ENCODE measurements around the gene SMIM32.

Gene SMIM32

DNA sequence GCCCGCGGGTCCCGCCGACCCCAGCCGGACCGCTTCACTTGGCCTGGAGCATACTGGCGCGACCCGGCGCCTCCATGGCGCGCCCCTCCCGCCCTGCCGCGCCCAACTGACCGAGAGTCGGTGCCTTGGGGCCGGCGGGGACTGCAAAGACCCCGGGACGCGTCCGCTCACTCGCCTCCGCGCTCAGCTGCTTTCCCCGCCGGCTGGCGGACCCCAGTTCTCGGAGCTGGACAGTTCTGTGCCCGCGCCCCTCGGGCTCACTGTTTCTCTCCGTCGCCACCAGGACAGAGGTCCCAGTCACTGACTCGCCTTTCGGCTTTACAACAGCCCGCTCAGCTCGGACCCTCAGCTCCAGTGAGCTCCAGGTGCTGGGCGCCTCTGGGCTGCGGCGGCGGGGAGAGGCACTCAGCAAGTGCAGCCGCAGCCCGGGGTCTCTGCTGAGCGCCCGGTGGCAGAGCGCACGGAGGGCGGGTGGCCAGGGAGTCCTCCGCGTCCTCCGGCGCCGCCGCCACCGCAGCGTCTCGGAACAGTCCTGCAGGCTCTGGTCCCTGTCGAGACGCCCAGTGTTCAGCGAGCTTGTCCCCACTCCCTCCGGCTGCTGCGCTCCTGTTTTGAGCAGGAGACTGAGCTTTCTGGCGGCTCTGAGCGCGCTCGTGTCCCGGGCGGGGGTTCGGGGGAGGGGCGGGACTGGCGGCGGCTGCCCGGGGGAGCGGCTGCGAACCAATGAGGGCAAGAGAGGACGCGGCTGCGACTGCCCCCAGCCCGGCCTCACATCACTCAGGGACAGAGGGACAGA is at the start of gene SMIM32:
Gene SMIM32 (minus strand): TSS at position 637 of the 796 bp plus-strand sequence. CDS start 638 bp downstream, outside the sequence.
- no peak for DNase-seq

DNA sequence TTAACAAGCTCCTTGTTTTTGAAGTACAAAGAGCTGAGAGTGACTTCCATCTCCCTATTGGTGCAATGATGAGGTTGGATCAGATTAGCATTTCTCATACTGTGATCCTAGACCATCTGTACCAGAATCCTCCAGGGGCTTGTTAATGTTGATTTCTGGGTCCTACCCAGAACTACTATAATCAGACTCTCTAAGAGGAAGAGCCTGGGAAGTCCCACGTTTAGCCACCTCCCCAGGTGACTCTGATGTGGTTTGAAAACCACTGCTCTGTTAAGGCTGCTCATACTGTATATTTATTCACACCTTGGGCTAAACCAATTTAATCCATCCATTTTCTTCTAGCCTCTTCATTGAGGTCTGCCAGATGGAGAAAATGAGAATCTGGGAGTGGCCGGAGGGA is 49.6 kb upstream of the SMIM32 start:
- no peak for DNase-seq

DNA sequence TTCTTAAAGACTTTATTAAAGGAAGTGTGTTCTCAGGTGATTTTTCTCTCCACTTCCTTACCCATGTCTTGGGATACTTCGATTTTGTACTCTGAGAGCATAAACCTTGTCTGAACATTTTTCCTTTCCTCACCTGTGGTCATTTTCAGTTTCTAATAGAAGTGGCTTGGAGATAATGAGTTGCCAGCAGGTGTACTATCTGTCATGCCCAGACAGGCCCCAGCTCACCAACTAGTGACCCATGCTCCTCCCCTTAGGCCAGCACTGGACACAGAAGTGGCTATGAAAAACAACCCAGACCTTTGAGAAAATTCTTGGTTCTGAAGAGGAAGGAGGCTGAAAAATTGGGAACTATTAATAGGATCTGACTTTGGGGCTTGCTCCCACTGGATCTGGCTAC is 49.2 kb upstream of the SMIM32 start:
- DNase-seq, result no peak

DNA sequence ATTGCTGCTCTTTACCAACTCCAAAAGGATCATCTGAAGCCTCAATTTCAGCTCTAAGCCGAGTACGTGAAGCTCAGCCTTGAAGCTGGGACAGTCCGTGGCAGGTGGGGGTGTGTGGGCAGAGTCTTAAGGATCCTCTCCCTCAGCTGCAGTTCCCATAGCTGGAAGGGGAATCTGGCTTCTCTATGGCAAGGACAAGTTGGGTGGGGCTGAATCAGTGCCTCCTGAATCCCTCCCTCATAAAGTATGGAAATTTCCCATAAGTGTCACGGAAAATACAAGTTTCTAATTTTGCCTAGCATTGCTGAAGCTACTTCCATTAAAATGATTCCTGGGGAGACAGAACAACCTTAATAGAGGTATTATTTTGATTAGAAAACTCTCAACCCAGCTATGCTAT is 47.9 kb upstream of the SMIM32 start:
- no peak for DNase-seq

DNA sequence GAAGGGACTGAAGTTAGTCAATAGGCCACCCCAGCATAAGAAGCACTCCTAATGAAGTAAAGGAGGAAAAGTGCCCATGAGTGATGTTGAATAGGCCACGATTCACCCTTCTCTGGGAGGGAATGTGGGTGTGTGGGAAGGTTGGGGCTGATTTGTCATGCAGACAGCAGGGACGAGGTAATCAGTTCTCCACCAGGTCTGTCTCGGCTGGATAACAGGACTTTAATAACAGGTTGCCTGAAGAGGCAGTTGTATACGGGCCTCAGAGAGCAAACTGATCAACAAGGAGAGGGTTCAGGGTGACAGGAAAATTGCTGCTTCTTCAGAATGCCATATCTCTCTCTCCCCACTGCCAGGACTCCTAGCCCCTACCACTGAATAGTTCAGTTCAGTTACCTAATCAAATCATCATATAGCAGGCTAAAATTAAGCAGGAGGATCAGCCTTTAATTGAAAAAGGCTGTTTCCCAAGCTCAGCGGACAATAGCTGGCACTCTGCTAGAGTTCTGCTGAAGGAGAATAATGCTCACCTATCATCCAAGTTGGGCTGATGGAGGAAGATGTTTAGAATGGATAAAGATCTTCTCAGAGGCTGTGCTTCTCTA is 43.6 kb upstream of the SMIM32 start:
- DNase-seq, result no peak

DNA sequence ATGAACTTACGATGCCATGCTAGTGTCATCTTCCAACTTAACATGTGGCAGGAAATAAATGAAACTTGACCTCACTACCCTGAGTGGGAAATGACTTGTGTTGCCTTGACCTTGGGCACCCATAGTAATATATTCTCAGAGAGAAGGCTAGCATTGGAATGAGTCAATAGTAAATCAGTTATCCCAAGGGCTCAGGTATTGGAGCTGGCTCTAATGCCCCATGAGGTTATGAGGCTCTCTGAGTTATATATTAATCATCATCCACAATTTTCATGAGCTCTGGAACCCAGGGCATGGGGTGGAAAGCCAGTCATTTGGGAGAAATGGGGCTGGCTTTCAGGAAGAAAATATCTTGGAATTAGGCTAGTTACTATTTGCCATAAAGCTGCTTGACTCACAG is 42.4 kb upstream of the SMIM32 start:
- DNase-seq, result no peak

DNA sequence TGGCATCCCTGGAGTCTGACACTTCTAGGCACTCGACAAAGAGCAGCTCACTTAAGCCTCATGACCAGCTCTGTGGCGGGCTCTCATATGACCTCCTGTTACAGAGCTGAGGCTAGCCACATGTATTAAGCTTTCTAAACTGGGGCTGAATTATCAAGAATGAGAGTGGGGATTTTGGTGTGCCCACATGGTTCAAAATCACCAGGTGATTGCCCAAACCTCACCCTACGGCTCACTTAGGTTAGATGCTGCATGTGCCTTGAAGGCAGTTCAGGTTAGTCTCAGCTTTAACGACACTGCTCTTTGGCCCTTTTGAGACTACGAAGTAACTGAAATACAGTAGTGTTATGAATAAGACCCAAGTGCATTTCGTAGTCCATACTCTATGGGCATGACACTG is 39.4 kb upstream of the SMIM32 start:
- DNase-seq, result no peak

DNA sequence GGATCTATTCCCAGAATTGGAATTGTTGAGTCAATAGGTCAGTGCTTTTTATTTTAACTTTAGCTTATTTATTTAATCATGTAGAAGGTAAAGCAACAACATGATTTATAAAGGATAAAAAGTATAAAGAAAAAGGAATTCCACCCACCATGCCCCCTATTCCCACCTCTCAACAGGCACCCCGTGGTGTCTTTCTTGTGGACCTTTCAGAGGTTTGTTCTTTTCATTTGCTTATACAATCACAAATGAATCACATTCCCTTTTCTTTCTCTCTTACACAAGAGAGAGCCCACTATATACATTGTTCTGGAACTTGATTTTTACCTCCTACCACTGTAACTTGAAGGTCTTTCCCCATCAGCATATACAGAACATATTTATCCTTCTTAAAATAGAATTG is 37.2 kb upstream of the SMIM32 start:
- DNase-seq, result no peak

DNA sequence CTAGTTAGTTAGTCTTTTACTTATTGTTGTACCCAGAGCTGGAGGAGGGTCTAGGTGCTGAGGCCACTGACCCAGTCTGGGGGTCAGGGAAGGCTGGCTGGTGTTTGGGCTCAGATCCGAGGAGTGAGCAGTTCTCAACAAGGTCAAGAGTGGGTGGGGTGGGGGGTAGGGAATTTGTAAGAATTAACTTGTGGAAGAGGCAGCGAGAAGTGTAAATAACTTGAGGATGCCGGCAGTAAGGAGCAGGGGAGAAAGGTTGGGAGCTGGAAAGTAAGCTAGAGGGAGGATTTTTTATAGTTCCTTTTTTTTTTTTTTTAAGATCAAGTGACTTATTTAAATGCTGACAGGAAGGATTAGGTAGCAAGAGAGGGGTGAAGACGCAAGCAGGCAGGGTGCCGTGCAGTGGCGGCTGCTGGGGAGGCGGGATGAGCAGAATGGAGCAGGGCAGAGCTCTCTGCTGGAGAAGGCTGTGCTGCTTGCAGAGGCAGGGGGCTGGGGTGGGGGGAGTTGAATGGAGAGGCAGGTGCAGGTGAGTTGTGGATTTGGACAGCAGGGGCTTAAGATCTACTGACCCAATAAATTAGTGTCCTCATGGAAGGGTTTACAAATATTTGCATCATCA is 35.3 kb upstream of the SMIM32 start:
- DNase-seq, result no peak

DNA sequence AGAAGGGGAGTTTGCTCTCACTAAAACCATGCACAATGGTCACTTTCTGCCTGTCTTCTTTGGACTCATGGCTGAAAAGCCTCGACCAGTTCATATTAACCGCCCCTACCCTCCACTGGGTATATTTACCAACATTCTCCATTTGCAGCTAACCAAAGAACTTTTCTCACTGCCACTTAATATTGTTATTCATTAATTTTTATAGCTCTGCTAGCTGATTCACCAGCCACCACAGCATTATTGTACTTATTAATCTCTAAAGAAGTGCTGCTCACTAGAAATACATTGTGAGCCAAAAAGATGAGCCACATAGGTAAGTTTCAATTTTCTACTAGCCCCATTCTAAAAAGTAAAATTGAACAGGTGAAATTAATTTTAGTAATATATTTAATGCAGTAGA is 33.4 kb upstream of the SMIM32 start:
- DNase-seq, result no peak

DNA sequence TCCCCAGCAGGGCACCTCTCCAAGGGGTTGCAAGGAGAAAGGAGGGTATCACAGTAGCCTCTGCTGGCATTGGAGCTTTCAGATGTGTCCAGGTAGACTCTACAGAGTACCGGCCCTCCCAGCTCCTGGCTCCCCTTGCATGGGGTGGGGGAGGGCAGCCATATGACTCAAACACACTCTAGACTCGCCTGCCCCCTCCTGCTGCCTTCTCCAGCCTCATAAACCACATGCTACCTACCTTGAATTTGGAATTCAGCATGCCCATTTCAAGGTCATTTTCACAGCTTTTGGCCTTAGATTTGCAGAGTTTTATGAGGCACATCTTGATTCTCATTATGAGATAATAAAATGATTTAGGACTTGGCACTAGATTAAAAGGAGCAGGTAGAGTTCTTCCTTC is 32.8 kb upstream of the SMIM32 start:
- no peak for DNase-seq

DNA sequence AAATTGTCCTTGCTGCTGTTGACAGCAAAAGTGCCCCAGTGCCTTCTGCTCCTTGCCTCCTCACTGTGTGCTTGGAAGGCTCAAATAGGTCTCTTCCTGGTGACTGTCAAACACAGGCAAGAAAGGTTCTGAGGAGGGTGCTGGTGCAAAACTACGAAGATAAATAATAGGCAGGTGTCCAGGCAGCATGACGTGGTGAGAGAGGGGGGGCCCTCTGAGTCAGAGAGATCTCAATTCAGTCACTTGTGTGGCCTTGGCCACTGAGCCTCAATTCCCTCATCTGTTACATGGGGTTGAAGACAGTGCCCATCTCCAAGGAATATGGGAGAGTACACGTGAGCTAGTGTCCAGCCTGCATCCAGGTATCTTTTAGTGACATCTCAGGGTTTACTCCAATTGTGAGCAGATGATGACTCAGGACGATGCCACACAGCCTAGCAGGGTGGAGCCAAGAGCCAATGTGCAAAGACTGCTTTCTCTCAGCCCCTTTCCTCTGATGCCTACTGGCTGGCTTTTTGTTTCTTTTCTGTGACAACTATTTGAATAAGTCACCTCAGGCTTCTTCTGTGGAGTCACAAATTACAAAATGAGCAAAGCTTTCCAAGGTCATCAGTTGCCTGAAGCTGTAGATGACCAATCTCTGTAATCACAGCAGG is 29.7 kb upstream of the SMIM32 start:
- DNase-seq, result no peak

DNA sequence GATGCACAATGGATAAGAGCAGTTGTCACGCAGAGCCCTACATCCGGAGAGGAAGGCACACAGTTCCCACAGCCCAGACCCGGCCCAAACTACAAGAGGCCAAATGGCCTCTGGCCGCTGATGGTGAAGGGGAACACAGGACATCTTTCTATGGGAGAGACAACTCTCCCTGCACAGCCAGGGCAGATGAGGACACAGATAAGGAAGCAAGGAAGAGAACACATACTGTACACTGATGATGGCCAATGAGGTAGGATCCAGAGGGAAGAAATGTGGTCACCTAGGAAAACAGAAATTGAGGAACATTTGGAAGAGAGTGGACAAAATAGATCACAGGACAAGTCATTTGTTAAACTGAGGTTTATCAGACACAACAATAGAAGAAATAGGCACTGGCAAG is 28.4 kb upstream of the SMIM32 start:
- DNase-seq, result no peak

DNA sequence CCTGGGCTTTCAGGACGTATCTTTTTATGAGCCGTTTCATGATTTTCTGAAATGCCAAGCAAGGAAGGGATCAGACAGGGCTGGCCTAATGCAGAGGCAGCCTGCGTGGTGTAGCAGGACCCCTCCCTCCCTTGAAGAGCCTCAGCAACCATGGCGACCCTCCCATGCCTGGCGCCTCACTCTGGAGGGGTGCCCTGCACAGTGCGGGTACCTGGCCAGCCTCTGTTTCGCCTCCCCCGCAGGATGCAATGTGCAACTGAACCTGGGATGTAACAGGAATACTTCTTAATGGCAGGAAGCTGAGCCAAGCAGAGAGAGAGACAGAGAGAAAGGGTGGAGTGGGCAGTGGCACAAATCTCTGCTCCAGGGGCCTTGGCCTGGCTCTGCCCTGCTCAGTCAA is 23.3 kb upstream of the SMIM32 start:
- DNase-seq, result no peak

DNA sequence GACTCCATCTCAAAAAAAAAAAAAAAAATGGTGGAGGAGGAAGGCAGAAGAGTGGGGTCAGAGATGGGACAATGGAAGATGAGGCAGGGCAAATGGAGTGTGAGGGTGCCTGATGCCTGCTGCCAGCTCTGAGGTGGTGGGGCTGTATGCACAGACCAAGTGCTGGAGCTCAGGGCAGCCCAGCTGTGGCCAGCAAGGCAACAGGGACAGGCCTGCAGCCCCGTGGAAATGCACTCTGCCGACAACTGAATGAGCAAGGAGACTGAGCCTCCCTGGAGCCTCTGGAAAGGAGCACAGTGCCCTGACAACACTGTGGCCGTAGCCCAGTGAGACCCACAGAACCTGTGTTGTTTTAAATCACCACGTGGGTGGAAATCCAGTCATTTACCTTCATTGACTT is 22.9 kb upstream of the SMIM32 start:
- no peak for DNase-seq

DNA sequence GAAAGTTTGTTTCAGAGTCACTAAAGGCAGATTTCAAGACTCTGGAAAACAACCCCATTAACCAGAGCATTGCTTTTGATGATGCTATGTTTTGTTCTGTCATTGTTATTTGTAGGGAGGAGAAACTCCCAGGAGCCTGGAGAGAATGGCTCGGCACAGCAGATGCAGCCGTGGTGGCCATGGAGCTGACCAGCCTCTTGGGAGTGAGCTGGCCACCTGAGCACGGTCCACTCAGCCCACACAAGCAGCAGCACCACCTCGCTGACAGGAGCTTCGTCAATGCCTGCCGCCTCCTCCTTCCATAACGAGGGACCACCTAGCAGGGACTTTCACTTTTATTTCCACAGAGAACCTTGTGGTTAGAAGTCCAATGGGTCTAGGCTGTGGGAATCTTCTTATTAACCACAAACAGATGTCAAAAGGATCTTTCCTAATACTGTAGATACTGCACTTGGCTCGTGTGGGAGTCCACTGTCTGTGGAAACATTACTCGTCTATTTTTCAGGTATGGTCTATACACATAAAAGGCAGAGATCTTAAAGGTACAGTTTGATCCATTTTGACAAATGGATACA is 21.0 kb upstream of the SMIM32 start:
- DNase-seq, result no peak

DNA sequence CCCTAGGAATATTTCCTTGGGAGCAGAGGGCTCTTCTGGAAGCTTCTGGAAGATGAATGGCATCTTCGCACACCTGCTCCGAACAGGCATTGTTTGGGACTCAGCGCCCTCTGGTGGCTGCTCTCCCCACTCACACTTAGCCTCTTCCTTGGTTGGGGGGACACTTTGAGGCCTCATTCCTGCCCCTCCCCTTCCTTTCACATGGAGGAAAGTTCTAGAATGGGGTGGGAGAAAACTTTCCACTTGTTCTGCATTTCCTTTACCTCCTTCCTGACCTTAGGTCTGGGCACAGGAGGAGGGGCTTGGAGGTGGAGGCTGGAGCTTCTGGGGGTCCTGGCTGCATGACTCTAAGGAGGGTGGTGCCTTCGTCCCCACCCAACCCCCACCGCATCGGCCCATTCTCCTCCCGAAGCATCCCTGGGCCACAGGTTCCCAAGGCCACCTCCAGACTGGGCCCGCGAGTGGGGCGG is 19.3 kb upstream of the SMIM32 start:
- no peak for DNase-seq

DNA sequence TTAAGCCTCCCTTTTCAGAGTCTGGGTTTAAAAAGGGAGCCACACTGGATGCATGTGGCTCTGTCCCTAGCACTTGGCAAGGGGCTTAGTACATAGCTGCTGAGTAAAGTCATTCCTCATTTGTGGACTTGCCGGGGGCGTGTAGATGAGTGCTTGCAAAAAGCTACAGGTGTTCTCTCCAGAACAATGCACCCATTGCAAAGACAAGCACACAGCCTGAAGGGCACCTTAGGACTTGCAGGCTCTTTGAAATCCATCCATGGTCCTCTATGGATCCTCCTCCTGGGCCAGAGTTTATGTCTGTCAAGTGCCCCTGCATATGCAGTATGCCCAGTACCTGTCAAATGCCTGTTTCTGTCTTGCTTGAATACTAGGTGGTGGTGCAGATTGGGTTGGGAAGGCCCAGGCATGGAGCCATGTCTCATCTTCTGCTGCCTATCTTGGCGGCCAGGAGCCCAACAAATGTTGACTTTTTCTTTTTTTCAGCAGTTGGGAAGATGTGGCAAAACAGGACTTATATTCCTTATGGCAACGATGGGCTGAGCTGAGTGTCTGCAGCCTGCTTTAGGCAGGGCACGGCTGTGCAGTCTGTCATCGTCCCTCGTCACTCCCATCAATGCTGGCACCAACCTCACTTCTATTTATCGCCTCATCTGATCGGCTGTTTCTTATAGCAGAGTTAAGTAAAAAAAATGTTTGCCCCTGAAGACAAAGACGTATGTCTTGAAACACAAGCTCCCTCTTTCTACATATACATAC is 18.5 kb upstream of the SMIM32 start:
- DNase-seq, result no peak

DNA sequence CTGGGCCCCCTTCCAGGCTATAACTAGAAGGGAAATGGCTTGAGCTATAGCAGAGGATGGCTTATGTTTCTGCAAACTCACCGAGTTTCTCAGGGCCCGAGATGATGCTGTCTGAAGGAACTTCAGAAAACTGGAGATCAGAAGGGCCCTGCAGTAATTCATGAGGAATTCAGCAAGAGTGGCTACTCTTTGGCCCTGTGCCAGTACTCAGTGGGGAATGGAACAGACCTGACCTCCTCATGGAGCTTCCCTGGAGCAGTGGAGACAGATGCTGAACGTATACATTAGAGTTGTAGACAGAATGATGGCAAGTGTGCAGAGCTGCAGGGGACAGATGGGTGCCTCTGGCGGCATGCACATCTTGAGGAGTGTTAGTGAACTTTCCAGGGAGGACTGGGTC is 17.3 kb upstream of the SMIM32 start:
- no peak for DNase-seq

DNA sequence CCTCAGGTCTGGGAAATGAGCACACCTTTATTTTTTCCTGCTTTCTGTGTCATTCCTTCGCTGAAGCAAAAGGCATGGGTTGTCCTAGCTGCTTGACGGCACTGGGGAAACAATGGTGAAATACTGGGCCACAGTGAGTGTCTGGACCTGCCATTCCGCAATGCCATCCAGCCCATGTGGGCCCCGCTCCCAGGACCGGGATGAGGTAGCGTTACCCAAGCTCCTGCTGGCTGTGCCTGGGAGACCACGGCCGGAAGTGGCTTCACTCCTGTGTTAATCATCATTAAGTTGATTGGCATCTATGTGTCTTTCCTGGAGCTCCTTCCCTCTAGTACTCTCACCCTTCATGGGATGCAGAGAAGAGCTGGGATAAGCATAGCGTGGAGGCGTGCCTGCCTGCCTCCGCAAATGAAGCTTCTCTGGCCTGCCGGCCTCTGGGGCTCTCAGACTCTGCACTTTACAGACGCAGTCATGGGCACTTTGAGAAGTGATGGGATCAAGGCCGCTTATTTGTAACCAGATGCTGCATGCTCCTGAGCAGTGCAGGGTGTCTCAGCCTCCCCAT is 16.5 kb upstream of the SMIM32 start:
- DNase-seq, result no peak

DNA sequence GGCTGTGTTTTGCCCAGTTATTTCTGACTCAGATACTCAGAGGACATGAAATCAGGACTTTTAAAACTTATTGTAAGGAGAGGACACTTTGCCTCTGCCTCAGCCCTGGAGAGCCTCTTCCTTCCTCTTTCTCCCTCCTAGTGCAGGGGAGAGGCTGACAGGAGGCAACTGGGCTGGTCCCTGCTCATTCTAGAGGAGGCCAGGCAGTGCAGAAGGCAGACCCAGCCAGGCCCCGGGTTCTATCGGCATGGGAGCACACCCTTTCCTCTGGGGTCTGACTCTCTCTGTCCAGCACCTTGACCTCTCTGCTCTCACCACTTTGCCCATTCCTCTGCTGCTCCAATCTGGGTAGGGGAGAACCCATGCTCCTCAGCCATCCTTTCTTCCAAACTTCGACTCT is 16.0 kb upstream of the SMIM32 start:
- no peak for DNase-seq

DNA sequence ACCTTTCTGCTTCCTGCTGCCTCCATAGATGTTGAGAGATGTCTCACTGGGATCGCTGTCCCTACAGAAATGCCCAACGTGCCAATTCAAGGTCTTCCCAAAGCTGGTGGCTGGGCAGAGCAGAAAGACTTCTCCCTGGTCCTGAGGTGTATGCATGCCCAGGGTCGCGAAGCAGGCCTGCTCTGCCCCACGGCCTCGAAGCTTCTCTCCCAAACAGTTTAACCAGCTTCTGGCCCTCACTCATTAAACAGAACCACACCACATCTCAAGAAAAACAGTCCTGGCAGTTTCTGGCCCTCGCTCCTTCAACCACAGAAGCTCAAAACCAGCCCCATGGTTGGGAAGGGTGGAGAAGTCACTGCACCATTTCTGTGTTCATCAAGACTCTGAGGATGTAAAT is 14.7 kb upstream of the SMIM32 start:
- DNase-seq, result no peak
